Activated naive CD4-positive, alpha-beta T cell treated with Interleukin-2 at 50 U/mL for 16 hours (primary cell): Measurements from ENCODE around the gene PARVA.

Experiments used
- DNase-seq: peaks from one replicate; pipeline ENCODE4 v3.0.0-alpha.2; 2020

Gene PARVA

DNA sequence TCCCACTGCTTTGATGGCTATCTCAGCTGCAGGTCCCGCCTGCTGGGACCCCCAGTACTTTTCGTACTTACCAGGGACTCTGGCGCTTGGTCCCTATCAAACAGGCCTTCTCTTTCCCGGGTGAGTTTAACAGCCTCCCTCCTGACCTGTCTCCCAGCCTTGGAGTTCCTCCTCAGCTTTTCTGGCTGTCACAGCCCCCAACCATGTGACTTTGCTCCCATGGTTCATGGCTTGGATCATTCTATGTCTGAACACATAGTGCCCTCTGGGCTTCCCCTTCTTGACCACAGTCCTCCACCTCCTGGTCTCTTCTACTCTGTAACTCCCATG lies 56.9 kb downstream of the PARVA start:
- DNase-seq: no peak

DNA sequence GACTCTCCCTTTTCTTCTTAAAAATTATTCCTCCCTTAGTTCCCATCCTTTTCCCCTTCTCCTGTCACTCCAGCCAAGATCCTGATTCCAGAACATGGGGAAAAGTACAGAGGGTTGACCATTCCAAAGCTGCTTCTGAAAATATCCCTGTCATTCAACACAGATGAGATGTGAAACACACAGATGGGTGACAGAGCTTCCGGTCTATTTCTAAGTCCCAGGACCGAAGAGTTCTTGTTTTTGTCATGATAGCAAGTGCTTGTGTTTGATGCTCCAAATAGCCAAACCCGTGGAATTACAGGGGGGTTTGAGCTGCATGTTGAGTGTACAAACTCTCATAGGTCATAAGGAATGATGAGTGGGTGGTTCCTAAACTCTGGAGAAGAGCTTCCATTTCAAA lies 57.9 kb downstream of the PARVA start:
- DNase-seq: no peak

DNA sequence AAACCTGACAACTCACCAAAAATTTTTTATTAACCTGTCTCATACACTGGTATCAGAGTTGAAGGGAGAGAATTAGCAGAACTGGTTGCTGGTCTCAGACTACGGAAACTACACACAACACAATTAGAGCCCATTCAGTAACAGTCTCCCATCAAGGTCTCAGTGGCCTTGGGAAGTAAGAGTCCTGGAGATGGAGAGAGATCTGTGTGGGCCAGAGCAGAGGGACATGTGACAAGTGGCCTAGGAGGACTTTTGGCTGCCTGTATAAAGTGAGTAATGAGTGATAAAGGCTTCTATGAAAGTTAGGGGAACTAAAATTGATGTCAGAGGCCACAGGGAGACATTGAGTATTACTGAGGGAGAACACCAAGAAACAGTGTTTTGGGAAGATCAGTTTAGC lies 58.9 kb downstream of the PARVA start:
- no peak for DNase-seq

DNA sequence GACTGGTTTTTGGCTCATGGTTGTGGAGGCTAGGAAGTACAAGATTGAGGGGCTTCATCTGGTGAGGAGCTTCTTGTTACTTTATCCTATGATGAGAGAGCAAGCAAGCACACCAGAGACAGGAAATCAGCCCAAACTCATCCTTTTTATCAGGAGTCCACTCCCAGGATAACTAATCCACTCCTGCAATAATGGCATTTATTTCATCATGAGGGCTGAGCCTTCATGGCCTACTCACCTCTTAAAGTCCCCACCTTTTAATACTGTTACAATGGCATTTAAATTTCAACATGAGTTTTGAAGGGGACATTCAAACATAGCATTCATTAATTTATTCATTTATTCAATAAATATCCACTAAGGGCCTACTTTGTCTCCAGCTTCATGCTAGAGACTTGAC lies 60.9 kb downstream of the PARVA start:
- DNase-seq: no peak

DNA sequence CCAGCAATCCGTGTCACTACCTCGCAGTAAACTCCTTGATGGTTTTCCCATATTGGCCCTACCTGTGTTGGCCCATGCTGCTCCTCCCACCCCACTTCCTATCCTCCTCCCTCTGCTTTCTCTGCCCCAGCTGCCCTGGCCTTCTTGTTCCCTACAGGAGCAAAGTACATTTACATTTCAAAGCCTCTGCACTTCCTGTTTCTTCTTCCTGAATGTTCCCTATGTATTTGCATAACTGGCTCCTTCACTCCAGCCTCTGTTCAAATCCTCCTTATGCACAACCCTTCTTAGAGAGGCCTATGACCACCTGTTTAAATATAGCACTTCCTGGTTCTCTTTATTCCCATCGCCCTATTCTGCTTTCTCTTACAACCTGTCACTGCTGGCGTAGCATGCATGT lies 62.2 kb downstream of the PARVA start:
- DNase-seq: no peak

GRCh38 chr11:12440565-12440964 lies 63.2 kb downstream of the PARVA start:
- DNase-seq: no peak

DNA sequence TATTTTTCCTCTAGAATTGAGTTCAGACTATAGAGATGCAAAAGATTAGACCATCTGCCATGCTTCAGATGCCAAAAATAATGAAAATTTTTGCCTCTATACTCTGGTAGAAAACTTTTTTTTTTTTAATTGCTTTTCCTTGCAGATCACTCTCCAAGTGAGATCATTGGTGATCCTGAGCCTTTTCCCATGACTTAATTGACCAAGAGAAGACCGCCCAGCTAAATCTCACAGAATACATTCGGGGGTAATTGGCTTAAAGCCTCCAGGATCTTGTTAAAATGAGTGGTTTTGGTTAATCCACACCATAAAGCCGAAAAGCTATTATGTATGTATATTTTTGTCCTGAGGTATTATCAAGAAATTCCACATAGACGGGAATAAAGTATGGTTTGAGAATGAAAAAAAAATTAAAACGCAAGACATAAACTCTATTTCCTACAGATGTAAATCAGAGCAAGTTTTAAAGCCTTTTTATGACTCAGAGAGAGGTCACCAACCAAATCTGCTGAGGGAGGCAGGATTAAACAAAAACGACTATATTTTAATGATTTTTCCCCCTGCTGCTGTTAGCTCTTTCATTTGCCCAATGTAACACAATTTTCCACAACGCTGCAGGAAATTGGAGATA lies 64.0 kb downstream of the PARVA start:
- no peak for DNase-seq

DNA sequence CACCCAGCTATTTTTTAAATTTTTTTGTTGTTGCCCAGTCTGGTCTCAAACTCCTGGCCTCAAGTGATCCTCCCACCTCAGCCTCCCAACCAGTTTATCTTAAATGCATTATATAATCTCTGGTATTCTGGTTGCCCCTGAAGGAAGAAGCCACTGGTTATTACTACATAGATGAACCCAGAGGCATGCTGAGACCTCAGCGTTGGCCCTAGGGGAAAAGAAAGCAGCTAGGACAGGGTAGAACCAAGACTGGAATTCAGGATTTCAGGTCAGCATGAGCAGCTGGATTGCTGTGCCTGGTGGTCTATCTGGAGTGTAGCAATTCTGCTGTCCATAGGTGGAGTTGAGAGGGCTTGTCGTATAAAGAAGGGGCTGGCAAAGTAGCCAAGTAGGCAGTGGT lies 67.2 kb downstream of the PARVA start:
- DNase-seq: no peak

- no peak for DNase-seq
Measured at GRCh38 chr11:12445001-12445400, 67.6 kb downstream of the PARVA start.

DNA sequence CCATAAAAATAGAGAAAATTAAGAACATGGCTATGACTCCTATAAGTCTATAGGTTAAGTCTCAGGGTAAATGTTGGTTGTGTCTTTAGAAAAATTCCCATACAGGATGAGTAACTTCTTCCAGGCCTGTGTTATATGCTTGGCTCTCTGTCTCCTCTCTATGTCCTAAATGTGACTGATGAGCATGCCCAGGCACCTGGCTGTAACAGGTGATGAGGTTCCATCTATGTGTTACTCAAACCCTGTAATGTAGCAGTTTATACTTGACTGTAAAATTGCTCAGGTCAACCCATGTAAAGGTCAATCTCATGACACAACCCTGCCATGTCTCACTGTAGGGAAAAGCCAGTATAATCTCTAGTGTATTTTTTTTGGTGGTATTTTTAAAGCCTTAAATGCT lies 69.5 kb downstream of the PARVA start:
- DNase-seq: no peak

- DNase-seq: no peak
Measured at GRCh38 chr11:12448131-12448939, 71.0 kb downstream of the PARVA start.

DNA sequence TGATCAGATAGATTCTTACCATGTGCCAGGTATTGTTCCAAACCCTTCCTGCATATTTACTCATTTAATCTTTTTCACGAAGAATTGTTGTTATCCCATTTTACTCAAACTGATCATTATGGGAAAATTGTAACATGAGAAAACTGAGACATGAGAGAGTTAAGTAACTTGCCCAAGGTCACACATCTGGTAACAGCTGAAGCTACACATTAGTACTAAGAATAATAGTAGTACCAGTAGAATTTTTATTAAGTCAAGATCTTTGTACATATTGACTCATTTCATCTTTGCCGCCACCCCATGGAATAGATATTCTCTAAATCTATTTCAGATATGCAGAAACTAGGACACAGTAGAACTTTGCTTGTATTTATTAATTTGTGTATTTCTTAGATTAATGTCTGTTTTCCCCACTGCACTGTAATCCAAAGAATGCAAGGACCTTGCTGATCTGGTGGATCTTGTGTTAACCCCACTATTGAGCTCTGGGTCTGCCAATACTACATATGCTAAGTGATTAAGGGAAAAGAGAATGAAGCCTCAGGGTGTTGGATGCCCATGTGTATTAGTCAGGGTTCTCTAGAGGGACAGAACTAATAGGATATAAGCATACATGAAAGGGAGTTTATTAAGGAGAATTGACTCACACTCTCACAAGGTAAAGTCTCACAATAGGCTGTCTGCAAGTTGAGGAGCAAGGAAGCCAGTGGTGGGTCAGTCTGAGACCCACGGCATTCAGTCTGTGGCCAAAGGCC lies 72.8 kb downstream of the PARVA start:
- no peak for DNase-seq

DNA sequence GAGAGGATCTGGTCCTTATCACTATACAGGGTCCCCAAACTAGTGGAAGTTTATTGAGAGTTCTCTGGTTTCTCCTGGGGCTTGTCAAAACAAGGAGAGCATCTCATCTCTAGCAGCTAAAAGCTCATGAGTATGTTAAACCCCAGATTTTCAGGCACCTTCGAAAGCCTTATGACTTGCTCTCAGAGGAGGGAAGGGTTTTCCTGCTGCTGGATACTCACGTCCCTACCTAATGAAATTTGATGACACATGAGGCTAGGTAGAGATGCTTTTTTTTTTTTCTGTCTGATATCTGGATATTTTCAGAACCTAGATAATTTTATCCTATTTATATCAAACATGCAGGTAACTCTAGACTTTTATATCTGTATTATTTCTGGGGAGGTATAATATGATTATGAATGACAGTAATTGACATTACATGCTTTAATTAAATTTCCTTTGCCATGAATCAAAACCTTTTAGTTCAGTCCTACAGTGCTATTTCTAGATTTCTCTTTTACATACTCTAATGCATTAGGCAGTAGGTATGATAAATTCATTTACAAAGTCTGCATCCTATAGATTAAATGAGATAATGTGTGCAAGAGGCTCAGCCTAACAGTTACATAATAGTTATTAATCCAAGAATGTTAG lies 73.9 kb downstream of the PARVA start:
- no peak for DNase-seq

- no peak for DNase-seq
Measured at GRCh38 chr11:12453243-12453642, 75.9 kb downstream of the PARVA start.

GRCh38 chr11:12454782-12455181 lies 77.4 kb downstream of the PARVA start:
- no peak for DNase-seq

GRCh38 chr11:12455938-12456337 lies 78.6 kb downstream of the PARVA start:
- DNase-seq: no peak

GRCh38 chr11:12456651-12457579 lies 79.5 kb downstream of the PARVA start:
- no peak for DNase-seq

DNA sequence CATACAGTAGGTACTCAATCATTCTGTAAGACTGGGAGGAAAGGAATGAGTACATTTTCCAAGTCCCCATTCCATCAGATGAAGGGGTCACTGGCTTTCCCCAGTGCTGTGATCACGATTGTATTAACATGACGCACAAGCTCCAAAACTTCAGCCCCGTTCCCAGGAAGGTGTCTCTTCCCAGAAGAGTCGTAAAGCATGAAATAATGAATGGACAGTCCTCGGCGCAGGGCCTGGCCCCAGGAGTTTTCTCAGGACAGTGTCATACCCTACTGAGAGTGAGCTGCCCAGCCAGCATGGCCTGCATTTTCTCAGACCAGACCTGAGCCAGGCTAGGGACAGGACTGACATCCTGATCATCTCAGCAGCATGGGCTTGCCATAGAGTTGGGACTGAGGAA lies 80.7 kb downstream of the PARVA start:
- DNase-seq: no peak

- DNase-seq: no peak
Measured at GRCh38 chr11:12459374-12459773, 82.0 kb downstream of the PARVA start.

GRCh38 chr11:12459865-12460444 lies 82.6 kb downstream of the PARVA start:
- DNase-seq: no peak

DNA sequence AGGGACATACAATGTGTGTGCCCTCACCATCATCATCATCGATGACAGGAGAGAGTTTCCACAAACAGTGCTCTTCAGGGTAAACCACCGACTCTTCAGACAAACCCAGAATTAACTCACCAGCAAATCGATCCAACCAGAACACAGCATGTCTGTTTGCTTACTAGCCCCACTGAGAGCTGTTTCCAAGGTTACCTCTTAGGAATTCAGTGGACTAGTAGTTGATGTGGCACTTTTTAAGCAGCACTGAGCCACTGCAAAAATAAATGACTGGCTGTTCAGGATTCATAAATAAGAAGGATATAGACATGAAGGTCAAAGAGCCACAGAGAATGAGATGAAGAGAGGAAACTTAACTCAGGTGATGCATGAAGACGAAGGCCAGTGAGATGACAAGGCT lies 83.1 kb downstream of the PARVA start:
- no peak for DNase-seq

- DNase-seq: no peak
Measured at GRCh38 chr11:12461516-12461915, 84.1 kb downstream of the PARVA start.
